HG02938 (cell line): ENCODE measurements around the gene ITGAD.
"Not testable (repeated sequence)": the region's sequence is repeated elsewhere in the genome, so short reads cannot be mapped to it uniquely, and the experiment has no call there.

ENCODE experiments used
- ATAC-seq: cut with Tn5 transposase; IDR thresholded peaks from one replicate; pipeline ENCODE4 v1.9.1; 2021; ENCODE audit warnings: mild to moderate bottlenecking, moderate library complexity; ENCODE audit not compliant: unreplicated experiment

ITGAD gene

DNA sequence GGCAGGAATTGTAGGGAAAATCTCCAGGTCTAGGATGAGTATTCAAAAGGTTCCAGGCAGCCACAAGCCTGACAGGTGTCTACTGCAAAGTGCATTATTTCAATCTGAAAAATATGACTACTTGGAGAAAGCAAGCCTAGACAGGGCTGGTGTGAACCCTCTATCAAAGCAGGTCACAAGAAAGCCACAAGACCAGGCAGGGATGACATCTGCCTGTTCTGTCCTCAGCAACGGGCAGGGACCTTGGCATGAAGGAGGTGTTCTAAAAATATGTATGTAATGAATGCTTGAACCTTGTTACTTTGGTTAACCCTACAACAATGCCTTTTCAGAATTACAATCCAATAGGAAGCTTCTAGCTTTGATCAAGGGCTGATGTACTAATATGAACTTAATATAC, 36.2 kb downstream of the ITGAD start:
- ATAC-seq: no peak

DNA sequence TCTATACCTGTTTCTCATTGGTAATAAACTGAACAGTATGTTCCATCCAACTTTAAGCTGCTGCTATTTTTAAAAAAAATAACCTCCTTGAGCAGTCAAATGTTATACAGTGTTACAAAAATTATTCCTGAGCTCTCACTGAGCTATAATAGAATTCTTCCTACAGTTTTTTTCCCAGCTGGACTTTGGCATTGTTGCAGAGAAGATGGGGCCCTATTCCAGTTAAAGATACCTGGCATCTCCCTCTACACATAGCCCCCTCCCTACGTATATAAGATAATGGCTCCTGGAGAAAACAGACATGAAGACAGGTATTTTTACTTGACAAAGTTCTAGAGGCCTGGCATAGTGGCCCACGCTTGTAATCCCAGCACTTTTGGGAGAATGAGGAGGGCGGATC, 36.7 kb downstream of the ITGAD start:
- no peak for ATAC-seq

DNA sequence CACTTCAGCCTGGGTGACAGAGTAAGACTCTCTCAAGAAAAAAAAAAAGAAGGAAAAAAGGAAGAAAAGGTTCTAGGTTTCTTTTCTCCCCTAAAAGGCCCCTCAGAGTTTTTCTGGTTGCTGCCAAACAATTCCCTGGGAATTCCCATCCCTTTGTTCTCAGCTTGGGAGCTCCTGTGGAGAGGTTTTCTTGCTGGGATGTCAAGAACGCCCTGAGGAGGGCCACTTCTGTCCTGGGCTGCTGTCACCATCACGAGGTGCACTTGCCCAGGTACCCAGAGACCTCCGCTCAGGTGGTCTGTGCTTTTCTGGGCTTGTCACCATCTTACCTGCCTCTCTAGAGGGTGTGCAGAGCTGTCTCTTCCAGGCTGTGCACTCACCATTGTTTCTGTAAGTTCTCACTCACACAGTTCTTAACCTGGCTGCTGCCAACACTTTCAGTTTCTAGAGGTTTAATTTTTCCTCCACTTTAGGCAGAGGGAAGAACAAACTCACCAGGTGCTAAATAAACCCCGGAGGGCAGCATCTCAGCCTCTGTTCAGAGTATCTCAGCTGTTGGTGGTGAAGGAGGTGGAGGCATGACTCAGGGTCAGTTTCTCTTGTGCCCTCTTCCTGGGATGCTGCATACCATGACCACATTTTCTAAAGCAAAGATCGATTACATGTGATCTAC, 37.4 kb downstream of the ITGAD start:
- no peak for ATAC-seq

- no peak for ATAC-seq
Observed at GRCh38 chr16:31435341-31436220, 42.4 kb downstream of the ITGAD start.

- ATAC-seq: no peak
Observed at GRCh38 chr16:31436221-31437045, 43.3 kb downstream of the ITGAD start.

DNA sequence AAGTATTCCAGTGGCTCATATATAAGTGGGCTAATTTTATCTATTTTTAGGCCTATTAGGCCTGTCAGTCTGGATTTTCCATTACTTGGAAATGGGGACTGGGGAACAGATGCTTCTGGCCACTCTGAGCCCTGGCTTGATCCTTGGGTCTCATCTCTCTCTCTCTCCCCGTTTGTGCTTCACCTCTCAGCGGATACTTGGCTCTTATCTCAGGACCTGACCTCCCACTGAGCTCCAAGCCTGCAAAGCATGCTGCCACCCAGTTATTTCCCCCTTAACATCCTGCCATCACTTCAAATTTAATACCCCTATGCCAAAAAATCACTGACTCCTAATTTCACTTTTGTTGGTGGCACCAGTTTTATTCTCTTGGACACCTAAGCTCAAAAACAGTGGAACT, 45.3 kb downstream of the ITGAD start:
- no peak for ATAC-seq

DNA sequence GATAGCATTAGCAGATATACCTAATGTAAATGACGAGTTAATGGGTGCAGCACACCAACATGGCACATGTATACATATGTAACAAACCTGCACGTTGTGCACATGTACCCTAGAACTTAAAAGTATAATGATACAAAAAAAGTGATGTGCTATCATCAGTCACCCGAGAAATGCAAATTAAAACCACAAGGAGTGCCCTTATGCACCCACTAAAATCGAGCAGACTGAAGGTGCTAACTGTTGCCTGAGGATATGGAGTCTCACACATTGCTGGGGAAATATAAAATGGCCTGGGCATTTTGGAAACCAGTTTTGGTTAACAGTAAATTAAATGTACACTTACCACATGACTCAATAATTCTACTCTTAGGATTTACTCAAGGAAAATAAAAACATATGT, 45.9 kb downstream of the ITGAD start:
- not testable (repeated sequence) for ATAC-seq

GRCh38 chr16:31439519-31439918, 46.4 kb downstream of the ITGAD start:
- ATAC-seq: no peak

- ATAC-seq: no peak
Observed at GRCh38 chr16:31440516-31441184, 47.5 kb downstream of the ITGAD start.

DNA sequence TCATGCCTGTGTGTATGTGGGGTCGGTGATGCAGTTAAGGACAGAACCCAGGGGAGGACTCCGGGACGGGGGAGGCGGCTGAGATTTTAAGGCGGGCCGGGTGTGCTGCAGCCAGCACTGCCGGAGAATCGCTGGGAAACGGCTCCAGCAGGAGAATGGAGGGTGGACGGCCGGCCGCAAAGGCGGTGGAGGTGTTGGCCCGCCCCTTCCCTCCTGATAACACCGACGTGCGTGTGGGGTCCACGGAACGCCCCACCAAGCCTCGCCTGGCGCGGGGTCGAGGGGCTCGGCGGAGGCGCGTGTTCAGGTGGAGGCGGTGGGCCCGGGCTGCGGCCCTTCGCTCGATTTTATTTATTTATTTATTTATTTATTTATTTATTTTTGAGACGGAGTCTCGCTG, 48.8 kb downstream of the ITGAD start:
- ATAC-seq: no peak

GRCh38 chr16:31445931-31446330, 52.8 kb downstream of the ITGAD start:
- ATAC-seq: not testable (repeated sequence)

GRCh38 chr16:31451201-31451600, 58.1 kb downstream of the ITGAD start:
- no peak for ATAC-seq

- ATAC-seq: no peak
Observed at GRCh38 chr16:31451681-31452351, 58.7 kb downstream of the ITGAD start.

GRCh38 chr16:31452631-31453106, 59.5 kb downstream of the ITGAD start:
- ATAC-seq: no peak

- ATAC-seq: no peak
Observed at GRCh38 chr16:31453255-31454204, 60.4 kb downstream of the ITGAD start.

DNA sequence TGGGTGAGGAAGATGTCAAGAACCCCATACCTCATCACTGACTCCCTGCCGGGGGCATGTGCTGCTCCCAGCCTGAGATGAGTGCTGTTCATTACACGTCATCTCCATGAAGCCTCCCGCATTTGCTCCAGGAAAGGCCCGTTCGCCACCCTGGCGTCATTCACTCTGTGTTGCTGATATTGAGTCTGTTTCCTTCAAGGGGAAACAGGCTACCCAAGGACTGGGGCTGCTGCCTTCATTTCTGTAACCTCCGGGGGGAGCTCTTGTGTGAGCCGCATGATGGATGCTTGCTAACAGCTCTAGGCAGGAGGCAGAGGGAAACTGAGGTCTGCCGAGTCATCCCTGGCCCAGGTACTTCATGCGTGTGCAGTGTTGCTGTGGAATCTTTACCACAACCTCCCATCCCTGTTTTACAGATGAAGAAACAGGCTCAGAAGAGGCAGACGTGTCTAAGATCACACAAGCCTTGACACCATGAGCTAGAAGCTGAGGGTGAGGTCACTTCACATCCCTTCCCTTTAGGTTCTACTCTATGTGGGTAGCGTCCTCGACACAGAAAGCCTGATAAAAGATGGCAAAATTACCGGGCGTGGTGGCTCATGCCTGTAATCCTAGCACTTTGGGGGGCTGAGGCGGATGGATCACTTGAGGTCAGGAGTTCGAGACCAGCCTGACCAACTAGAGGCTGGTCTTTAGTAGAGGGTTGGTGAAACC, 62.6 kb downstream of the ITGAD start:
- ATAC-seq: no peak

- ATAC-seq: no peak
Observed at GRCh38 chr16:31456988-31457360, 63.8 kb downstream of the ITGAD start.

DNA sequence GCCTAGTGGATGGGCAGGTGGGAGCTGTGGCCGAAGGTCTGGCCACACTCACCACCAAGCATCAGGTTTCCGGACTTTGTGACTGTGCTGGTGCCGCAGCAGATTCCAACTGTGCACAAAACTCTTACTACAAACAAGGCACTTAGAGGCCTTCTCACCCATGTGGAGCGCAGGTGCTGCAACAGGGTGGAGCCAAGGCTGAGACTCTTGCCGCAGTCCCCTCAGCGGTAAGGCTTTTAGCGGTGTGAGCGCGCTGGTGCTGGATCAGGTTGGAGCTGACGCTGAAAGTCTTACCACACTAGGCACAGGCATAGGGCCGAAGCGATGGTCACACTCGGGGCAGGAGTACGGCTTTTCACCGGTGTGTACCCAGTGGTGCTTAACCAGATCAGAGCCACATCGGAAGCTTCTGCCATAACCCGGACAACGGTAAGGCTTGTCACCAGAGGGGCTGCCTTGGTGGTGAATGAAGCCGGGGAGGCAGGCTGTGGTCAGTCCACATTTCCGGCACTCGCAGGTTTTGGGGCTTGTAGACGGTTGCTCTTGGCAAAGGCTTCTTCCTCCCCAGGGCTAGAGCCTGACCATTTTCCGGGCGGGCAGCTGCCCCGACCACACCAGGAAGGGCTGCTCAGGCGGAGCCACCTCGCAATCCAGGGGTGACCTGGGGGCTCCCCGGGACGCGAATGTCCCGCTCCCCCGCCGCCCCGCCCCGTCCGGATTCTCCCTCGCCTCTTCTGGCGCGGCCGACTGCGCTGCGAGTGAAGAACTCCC, 65.1 kb downstream of the ITGAD start:
- no peak for ATAC-seq
